GM21423 (cell line): ENCODE data around the gene ZNF143.
"Not testable (repeated sequence)": the region's sequence is repeated elsewhere in the genome, so short reads cannot be mapped to it uniquely, and the experiment has no call there.

Experiments used
- ATAC-seq: cut with Tn5 transposase; IDR thresholded peaks from one replicate; pipeline ENCODE4 v1.9.1; 2021; ENCODE audit warnings: mild to moderate bottlenecking, moderate library complexity; ENCODE audit not compliant: unreplicated experiment

The ZNF143 gene

GRCh38 chr11:9535189-9535781 is 74.5 kb downstream of the ZNF143 start:
- no peak for ATAC-seq

- ATAC-seq: no peak
These were observed 77.7 kb downstream of the ZNF143 start for GRCh38 chr11:9538548-9538947.

GRCh38 chr11:9549216-9549615 is 88.4 kb downstream of the ZNF143 start:
- not testable (repeated sequence) for ATAC-seq

- no peak for ATAC-seq
These were observed 89.4 kb downstream of the ZNF143 start for GRCh38 chr11:9550191-9550628.

GRCh38 chr11:9561279-9561982 is 100.6 kb downstream of the ZNF143 start:
- ATAC-seq: no peak

GRCh38 chr11:9562716-9563115 is 101.9 kb downstream of the ZNF143 start:
- no peak for ATAC-seq

GRCh38 chr11:9563196-9563730 is 102.5 kb downstream of the ZNF143 start:
- ATAC-seq: no peak

GRCh38 chr11:9565822-9566560 is 105.2 kb downstream of the ZNF143 start:
- ATAC-seq: peak; percentile 87

GRCh38 chr11:9566561-9567063 is 105.8 kb downstream of the ZNF143 start:
- ATAC-seq: no peak

DNA sequence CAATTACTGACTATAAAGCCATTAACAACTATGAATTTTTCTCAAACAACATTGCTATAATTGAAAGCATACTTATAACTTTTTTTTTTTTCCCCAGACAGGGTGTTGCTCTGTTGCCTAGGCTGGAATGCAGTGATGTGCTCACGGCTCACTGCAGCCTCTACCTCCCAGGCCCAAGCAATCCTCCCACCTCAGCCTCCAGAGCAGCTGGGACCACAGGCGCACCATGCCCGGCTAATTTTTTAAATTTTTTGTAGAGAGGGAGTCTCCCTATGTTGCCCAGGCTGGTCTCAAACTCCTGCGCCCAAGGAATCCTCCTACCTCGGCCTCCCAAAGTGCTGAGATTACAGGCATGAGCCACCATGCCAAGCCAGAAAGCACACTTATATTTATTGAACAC is 106.6 kb downstream of the ZNF143 start:
- no peak for ATAC-seq

DNA sequence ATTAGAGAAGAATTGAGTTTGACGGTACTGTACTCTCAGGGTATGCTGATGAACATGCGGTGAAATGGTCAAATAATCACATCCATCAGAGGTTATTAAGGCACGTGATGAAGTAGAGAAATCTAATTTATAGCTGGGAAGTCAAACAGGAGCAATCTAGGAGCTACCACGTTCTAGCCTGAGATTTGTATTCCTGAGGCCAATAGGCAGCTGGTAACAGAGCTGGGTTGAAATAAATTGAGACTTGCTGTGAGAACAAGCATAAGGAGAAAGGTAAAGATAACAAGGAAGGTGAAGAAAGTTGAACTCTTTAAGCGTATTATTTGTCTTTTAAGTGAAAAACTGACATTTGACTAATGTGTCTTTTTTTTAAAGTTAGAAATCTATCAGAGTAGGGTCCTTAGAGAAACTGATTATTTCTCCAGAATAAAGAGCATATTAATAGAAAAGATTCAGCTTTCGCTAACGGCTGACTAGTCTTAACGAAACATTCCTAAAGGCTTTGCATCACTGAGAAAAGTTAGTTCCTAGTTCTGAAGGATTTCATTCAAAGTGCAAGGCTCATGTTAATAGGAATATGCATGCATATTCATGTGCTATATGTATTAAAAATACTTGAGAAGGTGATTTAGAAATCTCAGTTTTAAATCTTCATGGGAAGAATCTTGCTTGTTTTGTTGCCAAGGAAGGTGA is 107.5 kb downstream of the ZNF143 start:
- ATAC-seq: no peak

- no peak for ATAC-seq
These were observed 108.2 kb downstream of the ZNF143 start for GRCh38 chr11:9568854-9569587.

GRCh38 chr11:9569588-9570164 is 108.9 kb downstream of the ZNF143 start:
- ATAC-seq: no peak

DNA sequence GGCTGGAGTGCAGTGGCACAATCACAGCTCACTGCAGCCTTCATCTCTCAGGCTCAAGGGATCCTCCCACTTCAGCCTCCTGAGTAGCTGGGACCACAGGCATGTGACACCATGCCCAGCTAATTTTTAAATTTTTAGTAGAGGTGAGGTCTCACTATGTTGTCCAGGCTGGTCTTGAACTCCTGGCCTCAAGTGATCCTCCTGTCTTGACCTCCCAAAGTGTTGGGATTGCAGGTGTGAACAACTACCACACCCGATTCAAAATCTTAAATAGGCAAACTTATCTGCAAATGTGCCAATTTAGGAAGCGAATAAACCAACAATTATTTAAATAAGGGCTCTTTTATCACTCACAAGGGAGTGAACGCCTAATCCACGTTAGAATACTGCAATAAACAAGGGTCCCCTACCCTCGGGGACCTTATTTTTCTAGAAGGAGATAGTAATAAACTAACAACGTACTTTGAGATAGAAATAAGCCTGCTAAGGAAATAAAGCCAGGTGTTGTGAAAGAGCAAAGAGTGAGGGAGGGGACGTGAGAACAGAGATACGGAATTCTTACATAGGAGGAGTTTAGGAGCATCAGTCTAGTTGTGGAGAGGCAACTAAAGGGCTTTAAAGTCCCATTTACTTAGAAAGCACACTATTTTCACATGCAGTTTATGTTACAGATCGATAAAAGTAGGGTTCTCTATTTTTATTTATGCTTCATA is 109.7 kb downstream of the ZNF143 start:
- ATAC-seq: no peak

GRCh38 chr11:9571071-9571762 is 110.4 kb downstream of the ZNF143 start:
- no peak for ATAC-seq

GRCh38 chr11:9571763-9572115 is 110.9 kb downstream of the ZNF143 start:
- no peak for ATAC-seq

DNA sequence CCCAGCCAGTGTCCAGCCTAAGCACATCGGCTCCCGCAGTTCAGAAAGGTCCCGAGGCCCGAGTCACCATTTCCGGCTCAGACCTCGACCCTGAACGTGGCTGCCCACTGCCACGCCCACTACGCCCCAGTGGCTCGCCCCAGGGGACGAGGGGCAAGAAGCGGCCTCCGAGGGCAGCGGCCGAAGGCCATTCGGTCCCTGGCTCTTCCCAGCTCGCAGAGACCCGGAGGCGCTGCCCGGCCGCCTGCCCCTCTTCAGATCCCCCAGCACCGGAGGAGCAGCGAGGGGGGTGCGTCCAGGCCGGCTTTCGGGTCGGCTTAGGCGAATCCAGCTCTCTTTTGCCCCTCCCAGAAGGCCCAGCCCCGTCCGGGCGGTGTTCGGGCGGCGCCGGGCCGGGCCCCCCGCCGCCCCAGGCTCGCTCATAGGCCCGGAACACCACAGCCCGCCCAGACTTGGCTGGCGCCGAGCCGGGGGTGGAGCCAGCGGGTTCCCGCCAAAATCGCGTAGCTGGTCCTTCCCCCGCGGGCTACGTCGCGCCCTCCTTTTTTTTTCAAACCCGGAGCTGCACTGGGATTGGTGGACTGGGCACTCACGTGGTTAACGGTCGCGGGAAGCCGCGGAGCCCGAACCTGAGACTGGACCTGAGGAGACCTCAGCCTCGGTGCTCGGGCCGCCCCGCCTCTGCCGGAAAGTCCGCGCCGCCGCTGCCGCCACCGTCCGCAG is 112.4 kb downstream of the ZNF143 start, which contains the start of gene WEE1:
Gene WEE1 (plus strand): TSS at position 619 of the 723 bp plus-strand sequence. CDS start 264 bp downstream, outside the sequence.
- ATAC-seq: peak; percentile 81
